SK-N-MC (cell line): Measurements from ENCODE around the gene NDC1.

Source experiments
- DNase-seq: peaks from one replicate; pipeline ENCODE4 v3.0.0-alpha.2; 2011; ENCODE audit warnings: low read depth, low spot score
- H3K27ac ChIP-seq: fragments of 200-600 bp; sonication (generic); 2 replicates; pipeline ENCODE4 v1.5.1; 2016; ENCODE audit warnings: mixed run types
- H3K36me3 ChIP-seq: fragments of 200-600 bp; sonication (generic); 2 replicates; pipeline ENCODE4 v1.6.1; 2017; ENCODE audit warnings: antibody characterized with exemption, low read length, mixed read lengths; ENCODE audit not compliant: insufficient read depth
- H3K4me3 ChIP-seq: fragments of 200-600 bp; sonication (generic); 2 replicates; pipeline ENCODE4 v1.5.1; 2016
- H3K9ac ChIP-seq: fragments of 200-600 bp; sonication (generic); 2 replicates; pipeline ENCODE4 v1.8.0; 2017; ENCODE audit warnings: mixed run types, mixed read lengths; ENCODE audit not compliant: insufficient read length
- H3K9me3 ChIP-seq: fragments of 200-600 bp; sonication (generic); 2 replicates; pipeline ENCODE4 v1.6.1; 2017; ENCODE audit warnings: low read depth, mild to moderate bottlenecking, antibody characterized with exemption, low read length, moderate library complexity, mixed read lengths
- EZH2 ChIP-seq: fragments of 200-600 bp; sonication (generic); IDR thresholded peaks from one replicate; pipeline ENCODE4 v1.6.1; 2017; ENCODE audit warnings: antibody characterized with exemption
- FOXP2 ChIP-seq: optimal IDR thresholded peaks from 2 replicates; pipeline ENCODE3; 2011; ENCODE audit warnings: mild to moderate bottlenecking, moderate library complexity; ENCODE audit not compliant: insufficient read depth; ENCODE audit errors: extremely low read length, control extremely low read depth
- POLR2AphosphoS5 ChIP-seq: IDR thresholded peaks from 2 replicates; pipeline ENCODE4 v1.6.1; 2012; ENCODE audit warnings: mild to moderate bottlenecking, low read depth, low read length, borderline replicate concordance

NDC1 gene

DNA sequence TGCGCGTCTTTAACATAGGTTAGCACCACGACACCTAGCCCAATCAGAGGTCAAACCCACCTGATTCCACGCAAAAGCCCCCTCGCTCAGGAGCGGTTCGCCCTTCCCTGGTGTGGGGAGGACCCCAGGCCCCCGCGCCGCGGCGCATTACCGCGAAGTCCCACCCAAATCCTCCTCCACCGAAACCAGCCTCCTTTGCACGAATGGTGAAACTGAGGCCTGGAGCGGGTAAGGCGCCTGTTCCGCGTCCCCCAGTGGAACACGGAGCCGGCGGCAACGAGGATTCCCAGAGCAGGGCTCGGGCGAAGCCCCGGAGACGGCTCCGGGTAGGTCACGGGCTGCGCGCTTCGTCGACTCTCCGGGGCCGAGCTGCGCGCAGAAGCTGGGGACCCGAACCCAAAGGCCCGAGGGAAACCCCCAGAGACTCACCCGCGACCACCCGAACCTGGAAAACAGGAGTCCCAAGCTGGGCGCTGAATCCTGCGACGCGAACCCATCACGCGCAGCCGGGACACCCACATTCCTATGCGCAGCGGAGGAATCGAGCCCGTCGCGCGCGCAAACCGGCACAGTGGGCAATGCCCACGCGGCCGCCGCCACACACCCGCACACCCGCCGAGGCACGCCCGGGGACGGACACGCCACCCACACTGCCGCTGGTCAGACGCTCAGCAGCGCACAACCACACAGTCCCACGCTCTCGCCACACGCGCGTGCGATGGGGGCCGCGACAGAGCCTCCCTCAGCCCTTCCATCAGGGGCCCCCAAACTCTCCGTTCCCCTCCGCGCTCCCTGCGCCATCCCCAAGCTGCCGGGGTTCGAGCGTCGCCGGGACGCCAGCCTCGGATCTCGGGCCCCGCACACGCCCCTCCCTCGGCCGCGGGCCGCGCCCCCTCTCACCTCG, 99.6 kb downstream of the NDC1 start:
- no peaks in the 10 kb centered on the region for H3K36me3 ChIP-seq
- H3K4me3 ChIP-seq, result peak overlapping the region; percentile 81
- no peaks in the 10 kb centered on the region for H3K9me3 ChIP-seq
- H3K9ac ChIP-seq, result no peak overlapping the region
- H3K27ac ChIP-seq, result no peak overlapping the region
- DNase-seq, result no peak
- TF ChIP-seq EZH2 (no peak), FOXP2 (no peak), POLR2AphosphoS5 (no peak)

GRCh38 chr1:53737648-53738204, 100.4 kb downstream of the NDC1 start:
- Histone ChIP-seq H3K36me3 (no peaks in the 10 kb centered on the region), H3K9me3 (no peaks in the 10 kb centered on the region), H3K9ac (no peak overlapping the region), H3K4me3 (peak overlapping the region; percentile 81), H3K27ac (no peak overlapping the region)
- DNase-seq, result no peak
- TF ChIP-seq POLR2AphosphoS5 (no peak), FOXP2 (no peak), EZH2 (no peak)

GRCh38 chr1:53736290-53736689, 101.8 kb downstream of the NDC1 start:
- TF ChIP-seq EZH2, result no peak
- TF ChIP-seq FOXP2, result no peak
- TF ChIP-seq POLR2AphosphoS5, result no peak
- Histone ChIP-seq H3K36me3 (no peaks in the 10 kb centered on the region), H3K27ac (no peak overlapping the region), H3K4me3 (no peak overlapping the region), H3K9me3 (no peaks in the 10 kb centered on the region), H3K9ac (no peak overlapping the region)
- no peak for DNase-seq

- TF ChIP-seq EZH2 (no peak), POLR2AphosphoS5 (no peak), FOXP2 (no peak)
- Histone ChIP-seq H3K4me3 (no peak overlapping the region), H3K9me3 (no peaks in the 10 kb centered on the region), H3K36me3 (no peaks in the 10 kb centered on the region), H3K27ac (no peak overlapping the region), H3K9ac (no peak overlapping the region)
- no peak for DNase-seq
These were observed 102.4 kb downstream of the NDC1 start for GRCh38 chr1:53735681-53736080.

GRCh38 chr1:53735261-53735660, 102.8 kb downstream of the NDC1 start:
- no peak overlapping the region for H3K27ac ChIP-seq
- DNase-seq, result no peak
- no peak overlapping the region for H3K9ac ChIP-seq
- H3K9me3 ChIP-seq, result no peaks in the 10 kb centered on the region
- no peaks in the 10 kb centered on the region for H3K36me3 ChIP-seq
- no peak for TF ChIP-seq EZH2
- H3K4me3 ChIP-seq, result no peak overlapping the region

- no peak for DNase-seq
- Histone ChIP-seq H3K4me3 (no peak overlapping the region), H3K36me3 (no peaks in the 10 kb centered on the region), H3K9me3 (no peaks in the 10 kb centered on the region), H3K27ac (no peak overlapping the region), H3K9ac (no peak overlapping the region)
- TF ChIP-seq EZH2, result no peak
- no peak for TF ChIP-seq FOXP2
- no peak for TF ChIP-seq POLR2AphosphoS5
These were observed 103.4 kb downstream of the NDC1 start for GRCh38 chr1:53734650-53735211.

- no peaks in the 10 kb centered on the region for H3K9me3 ChIP-seq
- DNase-seq, result no peak
- H3K4me3 ChIP-seq, result no peak overlapping the region
- no peak overlapping the region for H3K27ac ChIP-seq
- no peaks in the 10 kb centered on the region for H3K36me3 ChIP-seq
- no peak overlapping the region for H3K9ac ChIP-seq
- TF ChIP-seq EZH2 (no peak), POLR2AphosphoS5 (no peak), FOXP2 (no peak)
These were observed 104.0 kb downstream of the NDC1 start for GRCh38 chr1:53733975-53734649.

- Histone ChIP-seq H3K9me3 (no peaks in the 10 kb centered on the region), H3K36me3 (no peaks in the 10 kb centered on the region), H3K9ac (no peak overlapping the region), H3K27ac (no peak overlapping the region), H3K4me3 (no peak overlapping the region)
- no peak for DNase-seq
- TF ChIP-seq EZH2 (no peak), POLR2AphosphoS5 (no peak), FOXP2 (no peak)
These were observed 104.6 kb downstream of the NDC1 start for GRCh38 chr1:53733447-53733931.

- Histone ChIP-seq H3K36me3 (no peaks in the 10 kb centered on the region), H3K9ac (no peak overlapping the region), H3K27ac (no peak overlapping the region), H3K9me3 (no peaks in the 10 kb centered on the region), H3K4me3 (no peak overlapping the region)
- DNase-seq, result no peak
- TF ChIP-seq POLR2AphosphoS5, result no peak
- TF ChIP-seq EZH2, result no peak
- no peak for TF ChIP-seq FOXP2
These were observed 105.2 kb downstream of the NDC1 start for GRCh38 chr1:53732912-53733317.
